Measurements from ENCODE around the gene FOLR1.

FOLR1 gene

DNA sequence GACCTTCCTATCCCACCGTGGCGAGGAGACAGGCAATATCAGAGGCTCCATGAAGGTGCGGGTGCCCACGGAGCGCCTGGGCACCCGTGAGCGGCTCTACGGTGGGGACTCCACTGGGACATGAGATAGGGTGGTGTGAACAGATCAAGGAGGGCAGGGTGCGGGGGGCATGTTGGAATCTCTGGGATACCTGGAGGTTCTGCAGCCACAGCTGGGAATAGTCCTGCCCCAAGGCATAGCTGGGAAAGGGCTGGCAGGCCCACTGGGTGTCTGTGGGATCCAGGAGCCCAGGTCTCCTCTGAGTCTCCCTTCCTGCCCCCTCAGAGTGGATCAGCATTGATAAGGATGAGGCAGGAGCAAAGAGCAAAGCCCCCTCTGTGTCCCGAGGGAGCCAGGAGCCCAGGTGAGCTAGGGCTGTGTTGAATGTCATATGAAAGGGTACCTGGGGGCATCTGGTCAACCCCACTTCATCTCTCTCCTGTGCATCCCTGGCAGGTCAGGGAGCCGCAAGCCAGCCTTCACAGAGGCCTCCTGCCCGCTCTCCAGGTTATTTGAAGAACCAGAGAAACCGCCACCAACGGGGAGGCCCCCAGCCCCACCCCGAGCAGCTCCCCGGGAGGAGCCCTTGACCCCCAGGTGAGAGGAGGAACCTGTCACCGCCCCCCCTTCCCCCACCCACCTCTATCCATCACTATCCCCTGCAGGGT, 43.6 kb downstream of the FOLR1 start:
- DNase-seq (ENCODE audit: low read depth): no peak

GRCh38 chr11:72236083-72236697, 44.2 kb downstream of the FOLR1 start:
- no peak for DNase-seq (ENCODE audit: low read depth)

DNA sequence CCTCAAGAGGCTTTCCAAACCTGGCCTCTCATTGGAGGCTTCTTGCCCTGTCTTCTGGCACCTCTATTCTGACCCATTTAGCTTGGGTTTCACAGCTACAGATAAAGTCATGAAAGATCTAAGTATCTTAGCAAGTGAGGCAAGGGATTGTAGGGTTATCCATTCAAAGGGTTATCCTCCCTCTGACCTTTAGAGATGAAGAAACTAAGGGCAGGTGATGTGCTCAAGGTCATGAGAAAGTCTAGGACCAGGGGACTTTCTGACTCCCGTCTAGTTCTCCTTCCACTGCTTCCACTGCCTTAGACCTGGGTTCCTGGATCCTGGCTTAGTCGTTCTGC, 44.8 kb downstream of the FOLR1 start:
- no peak for DNase-seq (ENCODE audit: low read depth)

- DNase-seq (ENCODE audit: low read depth): no peak
Observed at GRCh38 chr11:72237112-72237931, 45.4 kb downstream of the FOLR1 start.

DNA sequence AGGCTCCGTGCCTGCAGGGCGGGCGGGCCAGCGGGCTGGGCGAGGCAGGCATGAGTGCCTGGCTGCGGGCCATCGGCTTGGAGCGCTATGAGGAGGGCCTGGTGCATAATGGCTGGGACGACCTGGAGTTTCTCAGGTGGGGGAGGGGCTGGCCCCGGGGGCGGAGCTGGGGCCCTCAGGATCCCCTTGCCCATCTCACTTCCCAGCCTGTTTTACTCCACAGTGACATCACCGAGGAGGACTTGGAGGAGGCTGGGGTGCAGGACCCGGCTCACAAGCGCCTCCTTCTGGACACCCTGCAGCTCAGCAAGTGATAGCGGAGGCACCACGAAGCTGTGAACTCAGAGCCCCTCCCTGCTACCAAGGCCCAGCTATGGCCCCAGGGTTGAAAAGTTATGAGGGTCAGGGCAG, 46.1 kb downstream of the FOLR1 start:
- DNase-seq (ENCODE audit: low read depth): no peak

DNA sequence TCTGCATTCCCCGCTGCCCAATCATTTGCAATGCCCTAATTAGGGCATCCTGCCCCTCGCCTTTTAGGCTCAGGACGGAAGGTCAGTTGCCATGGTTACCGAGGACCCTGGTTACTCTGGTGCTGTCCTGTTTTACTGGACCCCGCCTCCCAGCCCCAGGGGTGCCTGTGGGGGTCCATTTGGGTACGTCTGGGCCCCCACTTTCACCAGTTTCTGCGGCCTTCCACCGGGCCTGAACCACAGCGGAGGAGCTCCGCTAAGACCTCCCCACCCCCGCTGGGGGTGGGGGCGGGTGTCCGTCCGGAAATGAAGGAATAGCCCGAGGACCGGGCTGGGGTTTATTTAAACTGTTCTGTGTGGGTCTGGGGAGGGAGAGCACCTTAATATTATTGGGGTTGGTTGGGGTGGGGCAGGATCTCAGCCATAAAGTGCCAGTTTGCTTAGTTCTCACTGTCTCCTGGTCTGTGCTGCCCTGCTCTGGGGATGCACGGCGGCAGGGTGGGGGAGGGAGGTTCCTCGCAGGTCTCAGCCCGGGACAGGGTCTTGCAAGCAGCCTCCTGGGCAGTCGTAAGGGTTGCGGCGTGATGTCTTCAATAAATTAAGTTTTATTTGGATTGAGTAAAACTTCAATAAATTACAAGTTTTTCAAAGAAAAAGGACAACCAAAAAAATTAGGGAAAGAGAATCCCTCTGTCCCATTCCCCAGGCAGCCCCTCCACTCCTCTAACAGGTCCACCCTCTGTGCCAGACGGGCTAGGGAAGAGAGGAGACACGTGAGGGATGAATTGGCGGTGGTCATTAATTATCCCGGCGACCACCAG, 46.8 kb downstream of the FOLR1 start:
- no peak for DNase-seq (ENCODE audit: low read depth)

- peak; percentile 21 for DNase-seq (ENCODE audit: low read depth)
Observed at GRCh38 chr11:72239313-72239848, 47.4 kb downstream of the FOLR1 start.

GRCh38 chr11:72239849-72240460, 48.0 kb downstream of the FOLR1 start:
- DNase-seq (ENCODE audit: low read depth): no peak

DNA sequence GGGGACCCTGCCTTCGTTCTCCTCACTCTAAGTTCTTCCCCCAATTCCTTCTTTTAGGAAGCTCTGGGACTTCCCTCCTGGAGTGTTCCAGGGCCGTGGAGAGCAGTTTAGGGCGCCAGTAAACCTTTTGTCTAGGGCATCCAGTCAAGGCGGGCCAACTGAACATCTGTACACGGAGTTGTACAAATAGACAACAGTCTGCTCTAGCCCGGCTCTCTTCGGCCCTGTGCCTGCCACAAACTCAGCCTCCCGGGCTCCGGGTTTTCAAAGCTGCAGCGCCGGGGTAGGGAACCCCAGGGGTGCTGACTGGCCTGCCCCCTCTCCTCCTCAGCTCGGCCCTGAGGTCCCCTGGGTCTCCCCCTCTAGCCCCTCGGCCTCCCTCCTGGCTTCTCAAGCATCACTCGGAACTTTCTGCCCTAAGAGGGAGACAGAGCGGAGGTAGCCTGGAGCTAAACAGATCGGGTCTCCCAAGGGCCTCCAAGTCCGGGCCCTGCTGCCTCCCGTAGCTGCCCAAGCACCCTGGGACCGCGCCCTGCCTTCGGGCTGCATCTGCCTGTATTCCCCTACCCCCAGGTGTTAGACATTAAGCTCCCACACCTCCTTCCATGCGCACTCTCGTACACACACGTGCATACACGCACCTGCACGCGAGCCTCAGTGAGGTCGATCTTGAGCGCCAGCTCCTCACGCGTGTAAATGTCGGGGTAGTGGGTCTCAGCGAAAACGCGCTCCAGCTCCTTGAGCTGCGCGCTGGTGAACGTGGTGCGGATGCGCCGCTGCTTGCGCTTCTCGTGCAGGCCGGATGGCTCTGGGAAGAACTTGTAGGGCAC, 48.7 kb downstream of the FOLR1 start:
- no peak for DNase-seq (ENCODE audit: low read depth)

GRCh38 chr11:72241291-72241781, 49.4 kb downstream of the FOLR1 start:
- no peak for DNase-seq (ENCODE audit: low read depth)

- no peak for DNase-seq (ENCODE audit: low read depth)
Observed at GRCh38 chr11:72242141-72242540, 50.2 kb downstream of the FOLR1 start.

DNA sequence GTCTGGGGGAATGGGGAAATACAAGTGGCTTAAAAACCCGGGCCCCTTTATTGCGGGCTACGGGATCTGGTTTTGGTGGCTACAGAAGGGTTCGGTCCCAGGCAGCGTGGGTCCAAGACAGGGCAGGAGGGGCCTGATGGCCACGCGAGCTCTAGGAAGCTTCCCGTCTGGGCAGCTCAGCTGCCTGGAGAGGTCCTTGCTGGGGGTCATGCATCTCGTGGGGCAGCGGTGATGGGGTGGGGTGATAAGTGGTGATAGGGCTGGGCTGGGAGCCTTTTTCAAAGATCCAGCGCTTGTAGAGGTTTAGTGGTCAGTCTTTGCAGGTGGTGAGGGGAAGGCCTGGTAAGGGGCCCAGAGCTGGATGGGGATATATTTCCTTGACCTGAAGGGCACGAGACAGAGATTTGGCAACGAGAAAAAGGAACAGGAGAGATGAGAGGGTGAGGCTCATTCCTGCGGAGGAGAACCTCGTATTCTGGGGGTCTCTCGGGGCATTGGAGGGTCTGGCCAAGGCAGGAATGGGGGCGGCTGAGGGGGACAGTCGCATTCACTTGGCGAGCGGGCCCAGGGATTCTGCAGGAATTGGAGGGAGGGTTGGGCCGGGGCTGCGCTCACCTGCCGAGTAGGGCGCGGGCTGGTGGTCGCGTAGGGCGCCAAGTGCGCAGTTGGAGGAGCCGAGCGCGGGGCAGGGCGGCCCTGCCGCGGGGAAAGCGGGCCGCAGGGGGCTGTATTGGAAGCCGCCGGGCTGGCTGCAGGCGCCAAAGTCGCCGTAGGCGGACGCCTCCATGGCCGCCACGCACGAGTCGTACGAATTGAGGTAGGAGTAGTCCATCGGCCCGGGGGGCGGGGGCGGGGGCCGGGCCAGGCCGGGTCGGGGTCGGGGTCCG, 51.5 kb downstream of the FOLR1 start:
- DNase-seq (ENCODE audit: low read depth): no peak

- no peak for DNase-seq (ENCODE audit: low read depth)
Observed at GRCh38 chr11:72244060-72244360, 52.1 kb downstream of the FOLR1 start, which contains the start of gene PHOX2A. TSS of gene PHOX2A (minus strand) at chr11:72244176. CDS start at chr11:72244004, 172 bp downstream.

- no peak for DNase-seq (ENCODE audit: low read depth)
Observed at GRCh38 chr11:72244361-72245262, 52.7 kb downstream of the FOLR1 start.

GRCh38 chr11:72245263-72245816, 53.4 kb downstream of the FOLR1 start:
- no peak for DNase-seq (ENCODE audit: low read depth)

Data from GM04503 (cell line).